Neural cell (in vitro differentiated cells): ENCODE measurements around the gene TDRD10. TPM values are rescaled to one million over a fixed set of nuclear protein-coding genes. Genes with fewer than 3 reads are reported as not detected.

Source experiments
- H2AFZ ChIP-seq: fragments of 200-600, 300-800 bp; sonication (generic), shearing (Covaris generic); 2 replicates; pipeline ENCODE4 v1.6.0; 2014; ENCODE audit warnings: low read depth, mild to moderate bottlenecking, antibody characterized with exemption, low read length, moderate library complexity
- H3F3A ChIP-seq: fragments of 200-600 bp; shearing (Covaris generic); 2 replicates; pipeline ENCODE4 v1.6.1; 2016; ENCODE audit warnings: mild to moderate bottlenecking, moderate library complexity, mixed read lengths, antibody characterized with exemption, low read length; ENCODE audit not compliant: insufficient read depth, poor library complexity, severe bottlenecking
- H3K27ac ChIP-seq: fragments of 200-600, 300-800 bp; sonication (generic), shearing (Covaris generic); 2 replicates; pipeline ENCODE4 v1.5.1; 2014; ENCODE audit warnings: mild to moderate bottlenecking, low read length, moderate library complexity
- H3K27me3 ChIP-seq: fragments of 300-800, 200-600 bp; sonication (generic), shearing (Covaris generic); 2 replicates; pipeline ENCODE4 v1.6.0; 2014; ENCODE audit warnings: mild to moderate bottlenecking, low read depth, low read length, moderate library complexity; ENCODE audit not compliant: insufficient read depth
- H3K36me3 ChIP-seq: fragments of 300-800, 200-600 bp; sonication (generic), shearing (Covaris generic); 2 replicates; pipeline ENCODE4 v1.5.1; 2014; ENCODE audit warnings: mild to moderate bottlenecking, antibody characterized with exemption, low read length, moderate library complexity; ENCODE audit not compliant: insufficient read depth
- H3K4me2 ChIP-seq: fragments of 300-800, 200-600 bp; sonication (generic), shearing (Covaris generic); 2 replicates; pipeline ENCODE4 v1.6.0; 2014; ENCODE audit warnings: mild to moderate bottlenecking, low read length
- H3K4me3 ChIP-seq: fragments of 300-800, 200-600 bp; sonication (generic), shearing (Covaris generic); 2 replicates; pipeline ENCODE4 v1.5.1; 2014; ENCODE audit warnings: mild to moderate bottlenecking, low read length, moderate library complexity
- H3K79me2 ChIP-seq: fragments of 200-600 bp; shearing (Covaris generic); replicated peaks from 2 replicates; pipeline ENCODE4 v1.6.0; 2014; ENCODE audit warnings: mild to moderate bottlenecking, low read length, moderate library complexity; ENCODE audit not compliant: insufficient read depth
- H3K9ac ChIP-seq: fragments of 300-800, 200-600 bp; sonication (generic), shearing (Covaris generic); 2 replicates; pipeline ENCODE4 v1.6.1; 2016; ENCODE audit warnings: mild to moderate bottlenecking, low read length, mixed read lengths
- H3K9me2 ChIP-seq: fragments of 200-600 bp; shearing (Covaris generic); 2 replicates; pipeline ENCODE4 v1.6.1; 2016; ENCODE audit warnings: mild to moderate bottlenecking, low read length, mixed read lengths; ENCODE audit not compliant: insufficient read depth
- H3K9me3 ChIP-seq: fragments of 200-600, 300-800 bp; sonication (generic), shearing (Covaris generic); 2 replicates; pipeline ENCODE4 v1.6.1; 2016; ENCODE audit warnings: mild to moderate bottlenecking, mixed run types, low read length, moderate library complexity, mixed read lengths
- H4K20me1 ChIP-seq: fragments of 200-600 bp; shearing (Covaris generic); 2 replicates; pipeline ENCODE4 v1.6.1; 2016; ENCODE audit warnings: mild to moderate bottlenecking, mixed run types; ENCODE audit not compliant: insufficient read depth
- CTCF ChIP-seq: fragments of 450-650 bp; IDR thresholded peaks from 2 replicates; pipeline ENCODE4 v1.5.1; 2014; ENCODE audit warnings: antibody characterized with exemption, mild to moderate bottlenecking, moderate library complexity; ENCODE audit not compliant: poor library complexity, severe bottlenecking
- EP300 ChIP-seq: fragments of 450-650 bp; conservative IDR thresholded peaks from 2 replicates; pipeline ENCODE4 v1.6.1; 2014; ENCODE audit warnings: antibody characterized with exemption, mild to moderate bottlenecking, moderate library complexity; ENCODE audit not compliant: poor library complexity, severe bottlenecking
- EZH2 ChIP-seq: fragments of 200-600, 300-800 bp; shearing (Covaris generic), sonication (generic); IDR thresholded peaks from 2 replicates; pipeline ENCODE4 v1.6.1; 2014; ENCODE audit warnings: antibody characterized with exemption, low read length, borderline replicate concordance, mild to moderate bottlenecking; ENCODE audit not compliant: insufficient read depth, poor library complexity, severe bottlenecking
- MXI1 ChIP-seq: fragments of 450-650 bp; conservative IDR thresholded peaks from 2 replicates; pipeline ENCODE4 v1.6.1; 2014; ENCODE audit warnings: antibody characterized with exemption, mild to moderate bottlenecking; ENCODE audit not compliant: poor library complexity, severe bottlenecking
- POLR2AphosphoS5 ChIP-seq: IDR thresholded peaks from 2 replicates; pipeline ENCODE4 v1.6.1; 2012
- RAD21 ChIP-seq: fragments of 450-650 bp; conservative IDR thresholded peaks from 2 replicates; pipeline ENCODE4 v1.6.1; 2014; ENCODE audit warnings: antibody characterized with exemption, mild to moderate bottlenecking, moderate library complexity
- SMC3 ChIP-seq: fragments of 450-650 bp; conservative IDR thresholded peaks from 2 replicates; pipeline ENCODE4 v1.6.1; 2014; ENCODE audit warnings: antibody characterized with exemption, mild to moderate bottlenecking, moderate library complexity; ENCODE audit not compliant: poor library complexity
- TAF1 ChIP-seq: IDR thresholded peaks from 2 replicates; pipeline ENCODE4 v1.6.1; 2012; ENCODE audit warnings: low read depth
- polyA plus RNA-seq: library from polyadenylated mRNA; depleted of rRNA; stranded (reverse); fragments of >200 nt; gene quantifications from 2 replicates; pipeline ENCODE4 v1.2.3, GENCODE V29; 2014
- TF ChIP-seq, protein P1 (sequence below): IDR thresholded peaks from 2 replicates; pipeline ENCODE4 v1.6.1; 2012; ENCODE audit warnings: borderline replicate concordance

TDRD10 gene
- polyA plus RNA-seq, 1 donor from 2014 or later: not detected

DNA sequence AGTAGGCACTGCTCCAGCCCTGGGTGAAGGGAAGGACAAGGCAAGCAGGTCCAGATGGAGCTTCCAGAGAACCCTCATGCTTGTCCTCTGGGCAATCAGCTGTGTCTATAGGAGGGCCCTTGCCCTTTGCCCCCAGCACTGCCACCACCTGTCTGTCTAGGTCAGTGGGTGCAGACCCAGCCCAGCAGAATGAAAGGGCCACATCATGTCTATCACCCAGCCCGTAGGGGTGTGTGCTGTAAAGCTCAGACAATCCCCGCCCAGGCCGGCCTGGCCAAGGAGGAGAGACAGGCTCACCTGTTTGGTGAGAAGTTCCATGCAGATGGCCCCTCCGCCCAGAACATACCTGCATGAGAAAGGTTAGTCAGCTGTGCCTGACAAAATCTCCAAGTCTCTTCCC, 49.5 kb downstream of the TDRD10 start:
- Histone ChIP-seq H3K27ac (no peak overlapping the region), H2AFZ (no peak overlapping the region), H3K79me2 (peaks cover 11% of the 10 kb centered on the region), H3K9ac (no peak overlapping the region), H3K9me2 (no peaks in the 10 kb centered on the region), H3K27me3 (no peaks in the 10 kb centered on the region), H3K36me3 (peaks cover 5% of the 10 kb centered on the region), H3K9me3 (no peaks in the 10 kb centered on the region), H4K20me1 (no peaks in the 10 kb centered on the region), H3K4me2 (no peak overlapping the region), H3F3A (no peaks in the 10 kb centered on the region), H3K4me3 (no peak overlapping the region)
- TF ChIP-seq, protein P1, sequence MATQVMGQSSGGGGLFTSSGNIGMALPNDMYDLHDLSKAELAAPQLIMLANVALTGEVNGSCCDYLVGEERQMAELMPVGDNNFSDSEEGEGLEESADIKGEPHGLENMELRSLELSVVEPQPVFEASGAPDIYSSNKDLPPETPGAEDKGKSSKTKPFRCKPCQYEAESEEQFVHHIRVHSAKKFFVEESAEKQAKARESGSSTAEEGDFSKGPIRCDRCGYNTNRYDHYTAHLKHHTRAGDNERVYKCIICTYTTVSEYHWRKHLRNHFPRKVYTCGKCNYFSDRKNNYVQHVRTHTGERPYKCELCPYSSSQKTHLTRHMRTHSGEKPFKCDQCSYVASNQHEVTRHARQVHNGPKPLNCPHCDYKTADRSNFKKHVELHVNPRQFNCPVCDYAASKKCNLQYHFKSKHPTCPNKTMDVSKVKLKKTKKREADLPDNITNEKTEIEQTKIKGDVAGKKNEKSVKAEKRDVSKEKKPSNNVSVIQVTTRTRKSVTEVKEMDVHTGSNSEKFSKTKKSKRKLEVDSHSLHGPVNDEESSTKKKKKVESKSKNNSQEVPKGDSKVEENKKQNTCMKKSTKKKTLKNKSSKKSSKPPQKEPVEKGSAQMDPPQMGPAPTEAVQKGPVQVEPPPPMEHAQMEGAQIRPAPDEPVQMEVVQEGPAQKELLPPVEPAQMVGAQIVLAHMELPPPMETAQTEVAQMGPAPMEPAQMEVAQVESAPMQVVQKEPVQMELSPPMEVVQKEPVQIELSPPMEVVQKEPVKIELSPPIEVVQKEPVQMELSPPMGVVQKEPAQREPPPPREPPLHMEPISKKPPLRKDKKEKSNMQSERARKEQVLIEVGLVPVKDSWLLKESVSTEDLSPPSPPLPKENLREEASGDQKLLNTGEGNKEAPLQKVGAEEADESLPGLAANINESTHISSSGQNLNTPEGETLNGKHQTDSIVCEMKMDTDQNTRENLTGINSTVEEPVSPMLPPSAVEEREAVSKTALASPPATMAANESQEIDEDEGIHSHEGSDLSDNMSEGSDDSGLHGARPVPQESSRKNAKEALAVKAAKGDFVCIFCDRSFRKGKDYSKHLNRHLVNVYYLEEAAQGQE: no peak
- no peak for TF ChIP-seq TAF1
- TF ChIP-seq SMC3: no peak
- no peak for TF ChIP-seq RAD21

GRCh38 chr1:154552036-154552435, 50.0 kb downstream of the TDRD10 start:
- TF ChIP-seq POLR2AphosphoS5: no peak
- no peak for TF ChIP-seq EP300
- no peak for TF ChIP-seq MXI1
- TF ChIP-seq SMC3: no peak
- Histone ChIP-seq H3K9me2 (no peaks in the 10 kb centered on the region), H3K27ac (no peak overlapping the region), H4K20me1 (no peaks in the 10 kb centered on the region), H3K4me3 (no peak overlapping the region), H3F3A (no peaks in the 10 kb centered on the region), H3K27me3 (no peaks in the 10 kb centered on the region), H3K4me2 (no peak overlapping the region), H3K9me3 (no peaks in the 10 kb centered on the region), H3K9ac (no peak overlapping the region), H3K36me3 (peaks cover 5% of the 10 kb centered on the region), H2AFZ (no peak overlapping the region), H3K79me2 (peaks cover 16% of the 10 kb centered on the region)

DNA sequence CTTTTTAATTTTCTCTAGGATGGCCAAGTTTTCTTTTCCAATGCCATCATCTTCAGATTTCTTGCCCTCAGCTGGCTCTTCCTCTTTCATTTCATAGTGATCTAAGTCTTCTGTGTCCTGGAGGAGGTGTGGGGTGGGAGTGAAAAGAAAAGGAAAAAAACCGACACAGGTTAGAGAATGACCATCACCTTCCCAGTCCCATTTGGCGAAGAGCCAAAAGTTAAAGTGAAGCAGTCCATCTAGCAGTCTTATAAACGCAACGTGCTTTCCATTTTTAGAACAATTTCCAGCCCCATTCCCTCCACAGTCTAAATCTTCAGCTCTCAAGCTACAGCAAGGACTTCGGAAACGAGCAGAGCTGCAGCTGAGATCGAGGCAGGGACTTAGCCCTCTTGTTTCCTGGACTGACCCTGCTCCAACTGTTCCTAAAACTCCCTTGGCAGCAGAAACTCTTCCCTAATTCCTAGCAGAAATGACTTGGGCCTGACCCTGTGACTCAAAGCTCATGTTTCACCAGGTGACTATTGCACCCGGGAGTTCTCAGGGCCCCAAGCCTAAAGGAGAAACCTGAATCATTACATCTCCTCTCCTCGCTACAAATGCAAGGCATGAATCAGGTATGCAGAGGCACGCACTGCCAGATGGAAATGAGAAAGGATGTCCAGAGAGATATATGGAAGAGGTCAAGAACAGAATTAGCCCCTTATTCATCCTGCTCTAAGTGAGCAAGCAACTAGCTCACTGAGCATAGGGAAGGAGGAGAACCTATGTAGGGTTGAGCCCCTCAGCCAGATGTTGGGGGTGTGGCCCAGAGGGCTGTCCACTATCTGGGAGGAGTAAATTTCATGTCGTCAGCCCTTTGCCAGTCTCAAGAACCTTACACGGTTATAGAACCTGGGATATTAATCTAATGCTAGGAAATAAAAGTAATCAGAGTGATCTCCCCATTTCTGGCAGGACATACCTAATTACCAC, 51.3 kb downstream of the TDRD10 start:
- Histone ChIP-seq H4K20me1 (no peaks in the 10 kb centered on the region), H2AFZ (no peak overlapping the region), H3K27ac (no peak overlapping the region), H3K27me3 (no peaks in the 10 kb centered on the region), H3K4me2 (no peak overlapping the region), H3K4me3 (no peak overlapping the region), H3K36me3 (peaks cover 5% of the 10 kb centered on the region), H3K9me2 (no peaks in the 10 kb centered on the region), H3K9me3 (no peaks in the 10 kb centered on the region), H3K9ac (no peak overlapping the region), H3K79me2 (peaks cover 27% of the 10 kb centered on the region), H3F3A (no peaks in the 10 kb centered on the region)
- TF ChIP-seq RAD21 (no peak), EP300 (no peak), EZH2 (no peak), SMC3 (no peak), TAF1 (no peak), POLR2AphosphoS5 (no peak), CTCF (no peak), MXI1 (no peak)
- TF ChIP-seq, protein P1: no peak
